HS-27A (cell line): ENCODE data around the gene COPS7A.

Experiments used
- DNase-seq: peaks from one replicate; pipeline ENCODE4 v3.0.0-alpha.2; 2012; ENCODE audit warnings: low read depth, missing footprints

COPS7A gene

GRCh38 chr12:6723607-6724408 lies at the start of gene COPS7A:
Gene COPS7A (plus strand): TSS chr12:6724046. CDS start chr12:6724657, 611 bp downstream.
- peak; percentile 96 for DNase-seq

GRCh38 chr12:6676962-6677361 lies 46.9 kb upstream of the COPS7A start:
- DNase-seq, result no peak

- no peak for DNase-seq
Observed at GRCh38 chr12:6684609-6685008, 39.2 kb upstream of the COPS7A start.

- DNase-seq, result no peak
Observed at GRCh38 chr12:6685814-6686213, 38.0 kb upstream of the COPS7A start.

- no peak for DNase-seq
Observed at GRCh38 chr12:6688543-6688998, 35.3 kb upstream of the COPS7A start.

- DNase-seq, result peak; percentile 98
Observed at GRCh38 chr12:6688999-6689882, 34.6 kb upstream of the COPS7A start, which contains the start of gene ZNF384. Gene ZNF384 (minus strand): TSS chr12:6689375. CDS start chr12:6679520, 9,855 bp downstream.

GRCh38 chr12:6691473-6691872 lies 32.4 kb upstream of the COPS7A start:
- no peak for DNase-seq

GRCh38 chr12:6692888-6693287 lies 31.0 kb upstream of the COPS7A start:
- no peak for DNase-seq

- DNase-seq, result no peak
Observed at GRCh38 chr12:6693832-6694355, 30.0 kb upstream of the COPS7A start.

- DNase-seq, result no peak
Observed at GRCh38 chr12:6694701-6695100, 29.1 kb upstream of the COPS7A start.

- DNase-seq, result no peak
Observed at GRCh38 chr12:6695313-6696045, 28.4 kb upstream of the COPS7A start.

- DNase-seq, result no peak
Observed at GRCh38 chr12:6696690-6697583, 26.9 kb upstream of the COPS7A start.

GRCh38 chr12:6697584-6698351 lies 26.1 kb upstream of the COPS7A start:
- DNase-seq, result peak; percentile 51

- DNase-seq, result no peak
Observed at GRCh38 chr12:6698352-6699046, 25.3 kb upstream of the COPS7A start.

- DNase-seq, result no peak
Observed at GRCh38 chr12:6699259-6699988, 24.4 kb upstream of the COPS7A start.

GRCh38 chr12:6699989-6700645 lies 23.7 kb upstream of the COPS7A start:
- no peak for DNase-seq

- no peak for DNase-seq
Observed at GRCh38 chr12:6700646-6701051, 23.2 kb upstream of the COPS7A start, which contains the start of gene PIANP. Gene PIANP (minus strand): TSS chr12:6700815. CDS start chr12:6698061, 2,754 bp downstream.
